OCI-LY3 (cell line): ENCODE measurements around the gene RERE.

ENCODE experiments used
- EZH2phosphoT487 ChIP-seq: fragments of 200-600 bp; shearing (Covaris generic); IDR thresholded peaks from 2 replicates; pipeline ENCODE4 v1.6.1; 2018; ENCODE audit warnings: antibody characterized with exemption, mixed run types, low read depth
- TF ChIP-seq, protein P1 (sequence below): fragments of 200-600, 300-600 bp; sonication (generic); IDR thresholded peaks from 2 replicates; pipeline ENCODE4 v1.5.1; 2014; ENCODE audit warnings: antibody characterized with exemption, low read length, low read depth

DNA sequence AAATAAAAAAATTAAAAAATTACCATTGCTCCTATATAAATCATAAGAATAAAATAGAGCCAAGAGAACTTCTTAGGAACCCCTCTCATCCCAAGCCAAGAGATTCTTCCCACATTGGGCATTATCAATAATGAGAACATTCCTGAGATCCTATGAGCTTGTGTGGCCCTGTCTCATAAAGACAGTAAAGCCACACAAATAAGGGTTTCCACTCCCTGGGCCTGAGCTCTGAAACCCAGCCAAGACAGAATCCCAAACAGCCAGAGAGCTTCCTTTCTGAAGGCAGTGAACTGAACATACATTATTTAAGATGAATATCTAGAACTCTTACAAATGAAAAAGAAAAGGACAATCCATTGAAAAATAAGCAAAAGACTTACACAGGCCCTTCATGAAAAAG lies 431.2 kb downstream of the RERE start:
- TF ChIP-seq, protein P1, sequence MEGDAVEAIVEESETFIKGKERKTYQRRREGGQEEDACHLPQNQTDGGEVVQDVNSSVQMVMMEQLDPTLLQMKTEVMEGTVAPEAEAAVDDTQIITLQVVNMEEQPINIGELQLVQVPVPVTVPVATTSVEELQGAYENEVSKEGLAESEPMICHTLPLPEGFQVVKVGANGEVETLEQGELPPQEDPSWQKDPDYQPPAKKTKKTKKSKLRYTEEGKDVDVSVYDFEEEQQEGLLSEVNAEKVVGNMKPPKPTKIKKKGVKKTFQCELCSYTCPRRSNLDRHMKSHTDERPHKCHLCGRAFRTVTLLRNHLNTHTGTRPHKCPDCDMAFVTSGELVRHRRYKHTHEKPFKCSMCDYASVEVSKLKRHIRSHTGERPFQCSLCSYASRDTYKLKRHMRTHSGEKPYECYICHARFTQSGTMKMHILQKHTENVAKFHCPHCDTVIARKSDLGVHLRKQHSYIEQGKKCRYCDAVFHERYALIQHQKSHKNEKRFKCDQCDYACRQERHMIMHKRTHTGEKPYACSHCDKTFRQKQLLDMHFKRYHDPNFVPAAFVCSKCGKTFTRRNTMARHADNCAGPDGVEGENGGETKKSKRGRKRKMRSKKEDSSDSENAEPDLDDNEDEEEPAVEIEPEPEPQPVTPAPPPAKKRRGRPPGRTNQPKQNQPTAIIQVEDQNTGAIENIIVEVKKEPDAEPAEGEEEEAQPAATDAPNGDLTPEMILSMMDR: no peak
- TF ChIP-seq EZH2phosphoT487: no peak
